A549 (cell line): ENCODE measurements around the gene STOML3. TPM values are rescaled to one million over a fixed set of nuclear protein-coding genes. Genes with fewer than 3 reads are reported as not detected.
A peak's percentile ranks its signal among the peaks of the same experiment; 100 is the strongest.

ENCODE experiments used
- ATAC-seq, 2 experiments: fragments of 200-7000 bp in 1 of 2; fragments of >200 bp in 1 of 2; cut with Nextera tagmentation in 1 of 2; cut with Tn5 transposase in 1 of 2; 3 replicates each; pipeline versions ENCODE4 v1.8.0 to v1.9.1; 2018 to 2020; ENCODE audit warnings: mild to moderate bottlenecking in 1 of 2, moderate library complexity in 1 of 2
- CTCF ChIA-PET: fragments of 300-600 bp; sonication (Branson Sonifier 250); formaldehyde crosslinking; extraction: SDS; loops from one replicate; lab custom pipeline; 2021; ENCODE audit warnings: antibody characterized with exemption, inconsistent platforms; lab: Yijun Ruan, JAX
- POLR2A ChIA-PET: fragments of 350-600 bp; formaldehyde crosslinking; extraction: SDS; loops from one replicate; lab custom pipeline; 2021; ENCODE audit warnings: antibody characterized with exemption, inconsistent platforms; lab: Yijun Ruan, JAX
- DNase-seq, 2 experiments: peaks; one replicate each; pipeline versions ENCODE4 v3.0.0 to v3.0.0-alpha.2; 2011 to 2016; ENCODE audit warnings: low read depth in 1 of 2, low spot score in 1 of 2
- FAIRE-seq: peaks from 2 replicates; lab custom pipeline; 2011; peaks lifted over from hg19 to GRCh38; lab: Jason Lieb, UNC
- H3K27ac ChIP-seq, 2 experiments: fragments of >200 bp; sonication (Bioruptor Twin); formaldehyde crosslinking; 3 replicates each; pipeline ENCODE4 v1.5.1; 2016 to 2017
- H3K4me1 ChIP-seq: fragments of >200 bp; sonication (Bioruptor Twin); formaldehyde crosslinking; 3 replicates; pipeline ENCODE4 v1.6.1; 2016
- H3K4me2 ChIP-seq: fragments of >200 bp; sonication (Bioruptor Twin); formaldehyde crosslinking; 3 replicates; pipeline ENCODE4 v1.6.1; 2016
- H3K4me3 ChIP-seq: fragments of >200 bp; sonication (Bioruptor Twin); formaldehyde crosslinking; 3 replicates; pipeline ENCODE4 v1.5.1; 2016
- H3K9me3 ChIP-seq: fragments of >200 bp; sonication (Bioruptor Twin); formaldehyde crosslinking; 3 replicates; pipeline ENCODE4 v1.6.1; 2016
- CBX2 ChIP-seq: fragments of 200-600 bp; sonication (generic); IDR thresholded peaks from 2 replicates; pipeline ENCODE4 v1.6.1; 2016; ENCODE audit warnings: low read depth, mild to moderate bottlenecking, borderline replicate concordance
- CEBPB ChIP-seq, 2 experiments: fragments of >200 bp in 1 of 2; sonication (Bioruptor Twin) in 1 of 2; formaldehyde crosslinking in 1 of 2; IDR thresholded peaks; 2 replicates each; pipeline ENCODE4 v1.6.1; 2012 to 2016
- CHD2 ChIP-seq: fragments of 150-350 bp; IDR thresholded peaks from 2 replicates; pipeline ENCODE4 v1.6.1; 2014; ENCODE audit warnings: low read length; ENCODE audit not compliant: partially characterized antibody
- ESRRA ChIP-seq: fragments of 150-350 bp; IDR thresholded peaks from 2 replicates; pipeline ENCODE4 v1.6.1; 2014; ENCODE audit warnings: mild to moderate bottlenecking, low read length, borderline replicate concordance
- FOSL2 ChIP-seq, 2 experiments: fragments of 450-650 bp in 1 of 2; fragments of >200 bp in 1 of 2; sonication (Bioruptor Twin) in 1 of 2; formaldehyde crosslinking; IDR thresholded peaks; 2 replicates each; pipeline versions ENCODE4 v1.5.0 to v1.6.1; 2016 to 2020; ENCODE audit warnings: mild to moderate bottlenecking in 1 of 2, moderate library complexity in 1 of 2
- HOXA7 ChIP-seq: fragments of 250-450 bp; sonication (Bioruptor Pico); IDR thresholded peaks from 2 replicates; pipeline ENCODE4 v1.5.0; 2020; ENCODE audit warnings: mild to moderate bottlenecking, moderate library complexity
- HOXB5 ChIP-seq: fragments of 250-450 bp; sonication (Bioruptor Pico); IDR thresholded peaks from 2 replicates; pipeline ENCODE4 v1.5.0; 2020; ENCODE audit warnings: mild to moderate bottlenecking, moderate library complexity
- JUN ChIP-seq, 2 experiments: fragments of >200 bp; sonication (Bioruptor Twin); formaldehyde crosslinking; IDR thresholded peaks; 2 replicates in 1 of 2; 3 replicates in 1 of 2; pipeline ENCODE4 v1.6.1; 2016 to 2017
- KDM1A ChIP-seq: fragments of 200-600 bp; sonication (generic); IDR thresholded peaks from 2 replicates; pipeline ENCODE4 v1.6.1; 2016; ENCODE audit warnings: low read depth, mild to moderate bottlenecking
- KDM5A ChIP-seq: fragments of 200-600 bp; sonication (generic); IDR thresholded peaks from 2 replicates; pipeline ENCODE4 v1.6.1; 2016; ENCODE audit warnings: antibody characterized with exemption, mild to moderate bottlenecking
- MAX ChIP-seq: IDR thresholded peaks from 2 replicates; pipeline ENCODE4 v1.6.1; 2012
- MYC ChIP-seq: IDR thresholded peaks from 2 replicates; pipeline ENCODE4 v1.6.1; 2012; ENCODE audit warnings: mild to moderate bottlenecking, inconsistent platforms, low read length, improper control_type of control experiment, borderline replicate concordance
- PBX3 ChIP-seq: IDR thresholded peaks from 2 replicates; pipeline ENCODE4 v1.6.1; 2012
- PHF8 ChIP-seq: fragments of 200-600 bp; sonication (generic); IDR thresholded peaks from 2 replicates; pipeline ENCODE4 v1.6.1; 2016; ENCODE audit warnings: low read depth, mild to moderate bottlenecking, antibody characterized with exemption, moderate library complexity, borderline replicate concordance
- RCOR1 ChIP-seq: fragments of 150-350 bp; IDR thresholded peaks from 2 replicates; pipeline ENCODE4 v1.6.1; 2014; ENCODE audit warnings: antibody characterized with exemption, low read length, low read depth
- REST ChIP-seq: fragments of 200-600 bp; sonication (generic); IDR thresholded peaks from 2 replicates; pipeline ENCODE4 v1.6.1; 2016; ENCODE audit warnings: antibody characterized with exemption, mild to moderate bottlenecking, moderate library complexity
- RFX5 ChIP-seq: fragments of 450-650 bp; IDR thresholded peaks from 2 replicates; pipeline ENCODE4 v1.7.1; 2014; ENCODE audit warnings: antibody characterized with exemption, mild to moderate bottlenecking, moderate library complexity
- SMC3 ChIP-seq: fragments of >200 bp; sonication (Bioruptor Twin); formaldehyde crosslinking; IDR thresholded peaks from 3 replicates; pipeline ENCODE4 v1.6.1; 2018; ENCODE audit warnings: inconsistent platforms
- WGBS: methylation state at CpG from one replicate; pipeline ENCODE4 v1.1.6; 2017; ENCODE audit errors: missing lambda C conversion rate; 5-methylcytosine and 5-hydroxymethylcytosine counted together
- polyA plus RNA-seq, 4 experiments: library from polyadenylated mRNA; depleted of rRNA in 3 of 4; stranded (reverse); fragments of >200 nt; fragmentation: RNase III in 1 of 4; extraction: RNeasy Plus Mini Kit Qiagen cat#74134 plus additional on column Dnase treatment in 1 of 4; gene quantifications; 2 replicates in 3 of 4; 3 replicates in 1 of 4; pipeline ENCODE4 v1.2.3, GENCODE V29; 2011 to 2017

The STOML3 gene
- polyA plus RNA-seq, 2 of the 4 experiments (the other 2 are of a cell fraction), result not detected

GRCh38 chr13:39037880-39038568, 47.4 kb upstream of the STOML3 start, which contains the start of the genes NHLRC3 and PROSER1 (continued):
- TF ChIP-seq REST (no peak), FOSL2 (IDR thresholded peaks at IDR 0.05) (no peak), FOSL2 (CRISPR knock-in tag; IDR thresholded peaks at IDR 0.05) (no peak), HOXA7 (CRISPR knock-in tag) (no peak), ESRRA (no peak), KDM1A (no peak), CBX2 (no peak), HOXB5 (CRISPR knock-in tag) (0 out of 2 replicates have a peak, but pooled peaks have one; percentile 23), MAX (peak; percentile 90), JUN (IDR thresholded peaks at IDR 0.05) (peak; percentile 18 to 80; a peak in 4 of 5 replicates)

GRCh38 chr13:39037410-39037879, 46.8 kb upstream of the STOML3 start:
- Histone ChIP-seq H3K4me1 (peaks cover 14% of the 10 kb centered on the region; the same call in 2 of the 3 replicates), H3K4me2 (peak overlapping the region; percentile 96), H3K9me3 (no peaks in the 10 kb centered on the region), H3K4me3 (peak overlapping the region; percentile 75), H3K27ac (peak overlapping the region; percentile 81 to 97)
- POLR2A ChIA-PET, result interaction anchor here (0.6 kb wide), 1 partner anchor 629 kb away, joined by 3 read pairs; no protein-coding TSS in a partner anchor
- DNase-seq, result no peak
- no peak for FAIRE-seq
- ATAC-seq, result peak; percentile 88 to 89; a peak in 5 of 6 replicates
- WGBS, result 0% methylated on average over 6 of the region's 39 CpGs
- CTCF ChIA-PET, result interaction anchor here (0.9 kb wide), 1 partner anchor 11 kb away, joined by 3 read pairs; no protein-coding TSS in a partner anchor
- peak; percentile 60 for TF ChIP-seq KDM5A
- 0 out of 2 replicates have a peak, but pooled peaks have one; percentile 42 for TF ChIP-seq PHF8
- TF ChIP-seq ESRRA, result no peak

GRCh38 chr13:39036212-39036611, 45.6 kb upstream of the STOML3 start:
- FAIRE-seq (no peak), ATAC-seq (no peak)
- WGBS, result 14% methylated on average over 9 of the region's 9 CpGs
- CTCF ChIA-PET, result no interaction called here
- Histone ChIP-seq H3K4me1 (peaks cover 14% of the 10 kb centered on the region; the same call in 2 of the 3 replicates), H3K27ac (peak overlapping the region; percentile 19 to 97; a peak in 3 of 6 replicates), H3K4me3 (peak overlapping the region; percentile 75)
- POLR2A ChIA-PET, result no interaction called here
- TF ChIP-seq MYC (no peak), SMC3 (no peak), PBX3 (no peak), RCOR1 (no peak), CEBPB (IDR thresholded peaks at IDR 0.05) (no peak), CHD2 (no peak), RFX5 (no peak)
- TF ChIP-seq, all 56 proteins: peak for 0
- peak overlapping the region; percentile 96 for H3K4me2 ChIP-seq
- no peak for DNase-seq
- no peaks in the 10 kb centered on the region for H3K9me3 ChIP-seq
